Measurements from ENCODE around the gene RNF39.

RNF39 gene

GRCh38 chr6:30100154-30100553, 24.6 kb upstream of the RNF39 start:
- H3K23ac ChIP-seq (ENCODE audit: low read depth, low read length, poor library complexity): no peak overlapping the region
- peak overlapping the region in 1 of 2 donors; percentile 30 for H3K4me3 ChIP-seq (ENCODE audit: low read length in 2 of 2)
- no peak overlapping the region for H3K4ac ChIP-seq (ENCODE audit: low read length)
- no peak for DNase-seq (ENCODE audit: low spot score)
- no peak overlapping the region for H2AK5ac ChIP-seq (ENCODE audit: low read depth, low read length)
- no peak overlapping the region for H2BK12ac ChIP-seq (ENCODE audit: low read length)
- H3K27me3 ChIP-seq (ENCODE audit: control insufficient read depth in 3 of 3, insufficient read depth in 3 of 3, low read depth in 1 of 3, low read length in 3 of 3): peaks cover 17 to 94% (median 65%) of the 10 kb centered on the region in 3 experiments
- no peak overlapping the region for H4K91ac ChIP-seq (ENCODE audit: low read depth, low read length, poor library complexity)
- no peak overlapping the region for H4K8ac ChIP-seq (ENCODE audit: low read depth, low read length)
- H3K9me3 ChIP-seq (replicated peaks in 1 of 2; ENCODE audit: control insufficient read depth in 2 of 2, insufficient read depth in 1 of 2, low read depth in 1 of 2, low read length in 2 of 2): peaks cover 0 to 3% of the 10 kb centered on the region in 2 donors
- no peak overlapping the region for H3K14ac ChIP-seq (ENCODE audit: low read length)
- H3K27ac ChIP-seq (replicated peaks; ENCODE audit: low read length): no peak overlapping the region
- H3K9ac ChIP-seq (ENCODE audit: low read depth, low read length, poor library complexity): no peak overlapping the region
- H2BK120ac ChIP-seq (ENCODE audit: low read depth, low read length): no peak overlapping the region
- H3K36me3 ChIP-seq (replicated peaks in 1 of 2; ENCODE audit: control insufficient read depth in 2 of 2, insufficient read depth in 2 of 2, low read length in 2 of 2): no peaks in the 10 kb centered on the region
- no peak overlapping the region for H2BK5ac ChIP-seq (ENCODE audit: low read length)
- WGBS, 2 donors (ENCODE audit: extremely low coverage in 2 of 2, insufficient read length in 2 of 2, insufficient replicate concordance in 1 of 2): no CpG with 5 or more reads among the region's 8 CpGs
- no peak overlapping the region for H3K18ac ChIP-seq (ENCODE audit: low read length)
- peak overlapping the region; percentile 20 for H3K4me2 ChIP-seq (ENCODE audit: insufficient read depth, low read length, poor library complexity, severe bottlenecking)
- no peak overlapping the region for H2AFZ ChIP-seq (ENCODE audit: low read length)
- no peaks in the 10 kb centered on the region for H3K79me1 ChIP-seq (ENCODE audit: low read depth, low read length)
- H2BK15ac ChIP-seq (ENCODE audit: low read length): no peak overlapping the region
- peaks cover 4 to 6% of the 10 kb centered on the region in 2 donors for H3K4me1 ChIP-seq (ENCODE audit: control insufficient read depth in 2 of 2, insufficient read depth in 1 of 2, low read depth in 1 of 2, low read length in 2 of 2)

GRCh38 chr6:30097902-30098768, 22.6 kb upstream of the RNF39 start:
- no peak overlapping the region for H4K91ac ChIP-seq (ENCODE audit: low read depth, low read length, poor library complexity)
- H3K14ac ChIP-seq (ENCODE audit: low read length): no peak overlapping the region
- peaks cover 17 to 85% (median 61%) of the 10 kb centered on the region in 3 experiments for H3K27me3 ChIP-seq (ENCODE audit: control insufficient read depth in 3 of 3, insufficient read depth in 3 of 3, low read depth in 1 of 3, low read length in 3 of 3)
- no peak overlapping the region for H3K4me2 ChIP-seq (ENCODE audit: insufficient read depth, low read length, poor library complexity, severe bottlenecking)
- H3K79me1 ChIP-seq (ENCODE audit: low read depth, low read length): no peaks in the 10 kb centered on the region
- no peak overlapping the region for H2AK5ac ChIP-seq (ENCODE audit: low read depth, low read length)
- H2AFZ ChIP-seq (ENCODE audit: low read length): no peak overlapping the region
- no peak overlapping the region for H2BK15ac ChIP-seq (ENCODE audit: low read length)
- no peak overlapping the region for H3K4ac ChIP-seq (ENCODE audit: low read length)
- no peak overlapping the region for H3K27ac ChIP-seq (replicated peaks; ENCODE audit: low read length)
- no peak overlapping the region for H2BK5ac ChIP-seq (ENCODE audit: low read length)
- no peak for DNase-seq (ENCODE audit: low spot score)
- H3K18ac ChIP-seq (ENCODE audit: low read length): no peak overlapping the region
- no peak overlapping the region for H3K23ac ChIP-seq (ENCODE audit: low read depth, low read length, poor library complexity)
- peaks cover 0 to 3% of the 10 kb centered on the region in 2 donors for H3K9me3 ChIP-seq (replicated peaks in 1 of 2; ENCODE audit: control insufficient read depth in 2 of 2, insufficient read depth in 1 of 2, low read depth in 1 of 2, low read length in 2 of 2)
- no peak overlapping the region for H3K9ac ChIP-seq (ENCODE audit: low read depth, low read length, poor library complexity)
- no CpG with 5 or more reads among the region's 4 CpGs for WGBS, 2 donors (ENCODE audit: extremely low coverage in 2 of 2, insufficient read length in 2 of 2, insufficient replicate concordance in 1 of 2)
- no peak overlapping the region for H2BK12ac ChIP-seq (ENCODE audit: low read length)
- H2BK120ac ChIP-seq (ENCODE audit: low read depth, low read length): no peak overlapping the region
- H3K4me3 ChIP-seq (ENCODE audit: low read length in 2 of 2): no peak overlapping the region
- H3K36me3 ChIP-seq (replicated peaks in 1 of 2; ENCODE audit: control insufficient read depth in 2 of 2, insufficient read depth in 2 of 2, low read length in 2 of 2): no peaks in the 10 kb centered on the region
- H4K8ac ChIP-seq (ENCODE audit: low read depth, low read length): no peak overlapping the region
- peaks cover 2 to 6% of the 10 kb centered on the region in 2 donors for H3K4me1 ChIP-seq (ENCODE audit: control insufficient read depth in 2 of 2, insufficient read depth in 1 of 2, low read depth in 1 of 2, low read length in 2 of 2)

DNA sequence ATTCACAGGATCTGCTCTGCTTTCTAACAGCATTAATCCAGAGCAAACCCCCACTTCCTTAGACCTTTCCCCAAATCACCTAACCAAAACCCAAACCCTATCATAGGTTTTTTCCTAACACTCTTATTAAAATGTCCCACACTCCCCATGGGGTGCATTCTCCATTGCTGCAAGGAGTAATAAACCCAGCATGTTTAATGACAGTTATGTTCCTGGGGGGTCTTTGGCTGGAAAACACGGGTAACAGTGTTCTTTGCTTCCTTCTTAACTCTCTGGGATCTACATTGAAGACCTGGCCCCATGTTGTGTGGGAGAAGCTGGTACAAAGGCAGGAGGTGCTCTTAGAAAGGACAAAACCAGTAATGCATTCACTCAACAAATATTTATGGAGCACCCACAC, 21.3 kb upstream of the RNF39 start:
- H2BK12ac ChIP-seq (ENCODE audit: low read length): no peak overlapping the region
- no peak overlapping the region for H3K4me3 ChIP-seq (ENCODE audit: low read length in 2 of 2)
- H2BK5ac ChIP-seq (ENCODE audit: low read length): no peak overlapping the region
- no peak overlapping the region for H3K4me2 ChIP-seq (ENCODE audit: insufficient read depth, low read length, poor library complexity, severe bottlenecking)
- H2BK120ac ChIP-seq (ENCODE audit: low read depth, low read length): no peak overlapping the region
- H2AFZ ChIP-seq (ENCODE audit: low read length): no peak overlapping the region
- H4K8ac ChIP-seq (ENCODE audit: low read depth, low read length): no peak overlapping the region
- WGBS, 2 donors (ENCODE audit: extremely low coverage in 2 of 2, insufficient read length in 2 of 2, insufficient replicate concordance in 1 of 2): no CpG with 5 or more reads among the region's 1 CpG
- no peak overlapping the region for H4K91ac ChIP-seq (ENCODE audit: low read depth, low read length, poor library complexity)
- no peak overlapping the region for H3K14ac ChIP-seq (ENCODE audit: low read length)
- no peak for DNase-seq (ENCODE audit: low spot score)
- H3K23ac ChIP-seq (ENCODE audit: low read depth, low read length, poor library complexity): no peak overlapping the region
- no peak overlapping the region for H2AK5ac ChIP-seq (ENCODE audit: low read depth, low read length)
- H3K9me3 ChIP-seq (replicated peaks in 1 of 2; ENCODE audit: control insufficient read depth in 2 of 2, insufficient read depth in 1 of 2, low read depth in 1 of 2, low read length in 2 of 2): peaks cover 0 to 3% of the 10 kb centered on the region in 2 donors
- no peak overlapping the region for H3K18ac ChIP-seq (ENCODE audit: low read length)
- no peak overlapping the region for H2BK15ac ChIP-seq (ENCODE audit: low read length)
- H3K4ac ChIP-seq (ENCODE audit: low read length): no peak overlapping the region
- H3K4me1 ChIP-seq (ENCODE audit: control insufficient read depth in 2 of 2, insufficient read depth in 1 of 2, low read depth in 1 of 2, low read length in 2 of 2): peaks cover 2 to 6% of the 10 kb centered on the region in 2 donors
- no peaks in the 10 kb centered on the region for H3K79me1 ChIP-seq (ENCODE audit: low read depth, low read length)
- peaks cover 17 to 82% (median 48%) of the 10 kb centered on the region in 3 experiments for H3K27me3 ChIP-seq (ENCODE audit: control insufficient read depth in 3 of 3, insufficient read depth in 3 of 3, low read depth in 1 of 3, low read length in 3 of 3)
- no peak overlapping the region for H3K9ac ChIP-seq (ENCODE audit: low read depth, low read length, poor library complexity)
- no peaks in the 10 kb centered on the region for H3K36me3 ChIP-seq (replicated peaks in 1 of 2; ENCODE audit: control insufficient read depth in 2 of 2, insufficient read depth in 2 of 2, low read length in 2 of 2)
- no peak overlapping the region for H3K27ac ChIP-seq (replicated peaks; ENCODE audit: low read length)

GRCh38 chr6:30093951-30094661, 18.5 kb upstream of the RNF39 start:
- Histone ChIP-seq H3K14ac (ENCODE audit: low read length) (no peak overlapping the region), H2BK12ac (ENCODE audit: low read length) (no peak overlapping the region), H2BK5ac (ENCODE audit: low read length) (no peak overlapping the region), H3K9me3 (replicated peaks in 1 of 2; ENCODE audit: control insufficient read depth in 2 of 2, insufficient read depth in 1 of 2, low read depth in 1 of 2, low read length in 2 of 2) (peaks cover 0 to under 1% of the 10 kb centered on the region in 2 donors), H3K79me1 (ENCODE audit: low read depth, low read length) (no peaks in the 10 kb centered on the region), H3K9ac (ENCODE audit: low read depth, low read length, poor library complexity) (no peak overlapping the region), H3K4ac (ENCODE audit: low read length) (no peak overlapping the region), H2BK15ac (ENCODE audit: low read length) (no peak overlapping the region), H3K4me1 (ENCODE audit: control insufficient read depth in 2 of 2, insufficient read depth in 1 of 2, low read depth in 1 of 2, low read length in 2 of 2) (no peaks in the 10 kb centered on the region), H2AFZ (ENCODE audit: low read length) (no peak overlapping the region), H3K23ac (ENCODE audit: low read depth, low read length, poor library complexity) (no peak overlapping the region), H4K8ac (ENCODE audit: low read depth, low read length) (no peak overlapping the region), H2AK5ac (ENCODE audit: low read depth, low read length) (no peak overlapping the region), H2BK120ac (ENCODE audit: low read depth, low read length) (no peak overlapping the region), H3K27ac (replicated peaks; ENCODE audit: low read length) (no peak overlapping the region), H3K36me3 (replicated peaks in 1 of 2; ENCODE audit: control insufficient read depth in 2 of 2, insufficient read depth in 2 of 2, low read length in 2 of 2) (no peaks in the 10 kb centered on the region), H3K18ac (ENCODE audit: low read length) (no peak overlapping the region), H3K27me3 (ENCODE audit: control insufficient read depth in 3 of 3, insufficient read depth in 3 of 3, low read depth in 1 of 3, low read length in 3 of 3) (peaks cover 0 to 74% (median 22%) of the 10 kb centered on the region in 3 experiments), H3K4me3 (ENCODE audit: low read length in 2 of 2) (no peak overlapping the region), H3K4me2 (ENCODE audit: insufficient read depth, low read length, poor library complexity, severe bottlenecking) (no peak overlapping the region), H4K91ac (ENCODE audit: low read depth, low read length, poor library complexity) (no peak overlapping the region)
- WGBS, 2 donors (ENCODE audit: extremely low coverage in 2 of 2, insufficient read length in 2 of 2, insufficient replicate concordance in 1 of 2): no CpG with 5 or more reads among the region's 5 CpGs
- DNase-seq (ENCODE audit: low spot score): no peak

All from neuronal stem cell (in vitro differentiated cells).